Fibroblast of villous mesenchyme (primary cell): ENCODE results near the gene GLYR1. TPM values are rescaled to one million over a fixed set of nuclear protein-coding genes. Genes with fewer than 3 reads are reported as not detected.

Source experiments
- DNase-seq: peaks from one replicate; pipeline ENCODE4 v3.0.0-alpha.2; 2010; ENCODE audit warnings: low read depth
- H3K4me3 ChIP-seq: 2 replicates; pipeline ENCODE4 v1.5.1; 2011; ENCODE audit warnings: low read depth, mild to moderate bottlenecking, low read length
- CTCF ChIP-seq: IDR thresholded peaks from 2 replicates; pipeline ENCODE4 v1.5.1; 2012; ENCODE audit warnings: low read depth, mild to moderate bottlenecking, low read length; ENCODE audit not compliant: insufficient read depth
- total RNA-seq: library from RNA; depleted of rRNA; stranded (reverse); fragments of >200 nt; gene quantifications from 2 replicates; pipeline ENCODE4 v1.2.3, GENCODE V29; 2012

The GLYR1 gene
- total RNA-seq, 1 donor = 60.9 TPM

GRCh38 chr16:4803401-4803844, 43.7 kb downstream of the GLYR1 start:
- DNase-seq = peak; percentile 53
- peak overlapping the region; percentile 77 for H3K4me3 ChIP-seq
- no peak for TF ChIP-seq CTCF

- DNase-seq = peak; percentile 92
- TF ChIP-seq CTCF = peak; percentile 16
- H3K4me3 ChIP-seq = peak overlapping the region; percentile 77
Observed at GRCh38 chr16:4802659-4803287, 44.3 kb downstream of the GLYR1 start.

- TF ChIP-seq CTCF = no peak
- DNase-seq = peak; percentile 48
- peak within 1 kb of the TSS; percentile 77 for H3K4me3 ChIP-seq
Observed at GRCh38 chr16:4801962-4802658, 45.0 kb downstream of the GLYR1 start, which contains the start of gene ROGDI. Gene ROGDI, minus strand, starts transcription at chr16:4802633. Its CDS starts 62 bp downstream, at chr16:4802571.

GRCh38 chr16:4801051-4801961, 45.8 kb downstream of the GLYR1 start:
- no peak for TF ChIP-seq CTCF
- no peak for DNase-seq
- H3K4me3 ChIP-seq = peak overlapping the region; percentile 77

- no peak for TF ChIP-seq CTCF
- no peak for DNase-seq
- no peak overlapping the region for H3K4me3 ChIP-seq
Observed at GRCh38 chr16:4800290-4801041, 46.6 kb downstream of the GLYR1 start.
